Smooth muscle cell (in vitro differentiated cells): ENCODE data around the gene EPO. TPM values are rescaled to one million over a fixed set of nuclear protein-coding genes. Genes with fewer than 3 reads are reported as not detected.

Source experiments
- DNase-seq: peaks from one replicate; lab custom pipeline; 2025; ENCODE audit not compliant: unreplicated experiment; lab: John Stamatoyannopoulos, UW
- H2AFZ ChIP-seq: fragments of 200-600 bp; sonication (generic); 2 replicates; pipeline ENCODE4 v1.6.0; 2016; ENCODE audit warnings: antibody characterized with exemption, low read depth, mild to moderate bottlenecking
- H3F3A ChIP-seq: fragments of 200-600 bp; sonication (generic); 2 replicates; pipeline ENCODE4 v1.6.0; 2017; ENCODE audit warnings: antibody characterized with exemption, low read depth
- H3K27ac ChIP-seq: fragments of 200-600 bp; sonication (generic); 2 replicates; pipeline ENCODE4 v1.5.1; 2016; ENCODE audit warnings: low read depth, mild to moderate bottlenecking
- H3K27me3 ChIP-seq: fragments of 200-600 bp; sonication (generic); 2 replicates; pipeline ENCODE4 v1.6.1; 2016; ENCODE audit warnings: low read depth, mild to moderate bottlenecking
- H3K36me3 ChIP-seq: fragments of 200-600 bp; sonication (generic); 2 replicates; pipeline ENCODE4 v1.5.1; 2016; ENCODE audit warnings: low read depth
- H3K4me1 ChIP-seq: fragments of 200-600 bp; sonication (generic); 2 replicates; pipeline ENCODE4 v1.5.1; 2016; ENCODE audit warnings: low read depth
- H3K4me2 ChIP-seq: fragments of 200-600 bp; sonication (generic); 2 replicates; pipeline ENCODE4 v1.6.0; 2016; ENCODE audit warnings: mild to moderate bottlenecking
- H3K4me3 ChIP-seq: fragments of 200-600 bp; sonication (generic); 2 replicates; pipeline ENCODE4 v1.5.1; 2016; ENCODE audit warnings: mild to moderate bottlenecking
- H3K79me2 ChIP-seq: fragments of 200-600 bp; sonication (generic); 2 replicates; pipeline ENCODE4 v1.6.0; 2016; ENCODE audit warnings: low read depth, mild to moderate bottlenecking
- H3K9ac ChIP-seq: fragments of 200-600 bp; sonication (generic); 2 replicates; pipeline ENCODE4 v1.6.0; 2016; ENCODE audit warnings: low read depth
- H3K9me3 ChIP-seq: fragments of 200-600 bp; sonication (generic); replicated peaks from 2 replicates; pipeline ENCODE4 v1.5.1; 2016; ENCODE audit warnings: low read depth
- H4K20me1 ChIP-seq: fragments of 200-600 bp; sonication (generic); 2 replicates; pipeline ENCODE4 v1.6.0; 2016; ENCODE audit warnings: low read depth
- WGBS: methylation state at CpG from one replicate; pipeline ENCODE4 v1.1.7; 2016; ENCODE audit warnings: low lambda C conversion rate; 5-methylcytosine and 5-hydroxymethylcytosine counted together
- polyA plus RNA-seq: library from polyadenylated mRNA; unstranded; fragments of >200 nt; fragmentation: Nextera tagmentation; extraction: Ambion mirVana; gene quantifications from 2 replicates; pipeline ENCODE4 v1.2.1, GENCODE V29; 2016
- total RNA-seq: library from RNA; depleted of rRNA; stranded (reverse); fragments of >200 nt; gene quantifications from 2 replicates; pipeline ENCODE4 v1.2.3, GENCODE V29; 2014
- TF ChIP-seq, protein P1 (sequence below): fragments of 200-600 bp; sonication (generic); IDR thresholded peaks from 2 replicates; pipeline ENCODE4 v1.5.1; 2017; ENCODE audit warnings: borderline replicate concordance, mild to moderate bottlenecking, antibody characterized with exemption; ENCODE audit not compliant: insufficient read depth, poor library complexity, severe bottlenecking

The EPO gene
- total and polyA plus RNA-seq, 2 experiments from 2014 or later = not detected

DNA sequence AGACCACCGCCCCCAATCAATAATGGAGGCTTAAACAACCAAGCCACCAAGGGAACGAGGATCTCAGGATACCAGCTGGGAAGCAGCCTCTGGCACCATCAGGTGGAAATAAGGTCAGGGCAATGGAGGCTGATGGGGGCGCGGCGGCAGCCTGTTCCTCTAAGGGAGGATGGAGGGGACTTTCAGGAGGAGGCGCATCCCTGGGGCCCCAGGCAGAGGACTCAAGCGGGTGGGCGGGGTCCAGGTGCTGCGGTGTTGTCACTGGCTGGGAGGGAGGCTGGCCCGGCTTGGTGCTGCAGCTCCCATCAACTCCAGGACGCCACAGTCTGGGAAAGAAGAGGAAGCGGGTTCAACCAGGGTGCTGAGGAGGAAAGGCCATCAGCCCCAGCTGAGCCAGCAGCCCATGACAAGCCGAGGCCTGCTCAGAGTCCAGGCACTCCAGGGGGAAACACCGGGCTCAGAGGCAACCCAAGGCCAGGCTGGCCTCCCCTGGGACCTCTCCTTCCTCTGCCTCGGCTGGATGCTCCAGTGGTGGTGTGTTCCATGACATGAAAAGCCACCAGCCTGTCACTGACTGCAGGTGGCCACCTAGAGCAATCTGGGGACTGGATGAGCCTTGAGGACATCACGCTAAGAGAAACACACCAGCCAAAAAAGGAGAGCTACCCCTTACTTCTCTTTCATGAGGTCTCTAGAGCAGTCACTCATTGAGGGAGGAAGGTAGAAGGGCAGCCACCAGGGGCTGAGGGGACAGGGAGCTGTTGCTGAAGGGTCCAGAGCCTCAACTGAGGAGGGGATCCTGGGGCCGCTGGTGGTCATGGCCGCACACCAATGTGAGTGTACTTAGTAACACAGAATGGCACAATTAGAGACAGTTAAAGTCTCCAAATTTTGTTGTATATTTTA is 30.8 kb upstream of the EPO start:
- Histone ChIP-seq H3F3A (no peaks in the 10 kb centered on the region), H3K79me2 (peaks cover 57% of the 10 kb centered on the region), H3K4me1 (peaks cover 22% of the 10 kb centered on the region), H3K4me3 (no peak overlapping the region), H3K9me3 (no peaks in the 10 kb centered on the region), H3K4me2 (no peak overlapping the region), H3K27me3 (no peaks in the 10 kb centered on the region), H3K9ac (no peak overlapping the region), H4K20me1 (peaks cover 67% of the 10 kb centered on the region), H3K36me3 (no peaks in the 10 kb centered on the region), H2AFZ (no peak overlapping the region), H3K27ac (no peak overlapping the region)
- TF ChIP-seq, protein P1, sequence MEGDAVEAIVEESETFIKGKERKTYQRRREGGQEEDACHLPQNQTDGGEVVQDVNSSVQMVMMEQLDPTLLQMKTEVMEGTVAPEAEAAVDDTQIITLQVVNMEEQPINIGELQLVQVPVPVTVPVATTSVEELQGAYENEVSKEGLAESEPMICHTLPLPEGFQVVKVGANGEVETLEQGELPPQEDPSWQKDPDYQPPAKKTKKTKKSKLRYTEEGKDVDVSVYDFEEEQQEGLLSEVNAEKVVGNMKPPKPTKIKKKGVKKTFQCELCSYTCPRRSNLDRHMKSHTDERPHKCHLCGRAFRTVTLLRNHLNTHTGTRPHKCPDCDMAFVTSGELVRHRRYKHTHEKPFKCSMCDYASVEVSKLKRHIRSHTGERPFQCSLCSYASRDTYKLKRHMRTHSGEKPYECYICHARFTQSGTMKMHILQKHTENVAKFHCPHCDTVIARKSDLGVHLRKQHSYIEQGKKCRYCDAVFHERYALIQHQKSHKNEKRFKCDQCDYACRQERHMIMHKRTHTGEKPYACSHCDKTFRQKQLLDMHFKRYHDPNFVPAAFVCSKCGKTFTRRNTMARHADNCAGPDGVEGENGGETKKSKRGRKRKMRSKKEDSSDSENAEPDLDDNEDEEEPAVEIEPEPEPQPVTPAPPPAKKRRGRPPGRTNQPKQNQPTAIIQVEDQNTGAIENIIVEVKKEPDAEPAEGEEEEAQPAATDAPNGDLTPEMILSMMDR = no peak
- DNase-seq = no peak
- 96% methylated on average over 16 of the region's 18 CpGs for WGBS

DNA sequence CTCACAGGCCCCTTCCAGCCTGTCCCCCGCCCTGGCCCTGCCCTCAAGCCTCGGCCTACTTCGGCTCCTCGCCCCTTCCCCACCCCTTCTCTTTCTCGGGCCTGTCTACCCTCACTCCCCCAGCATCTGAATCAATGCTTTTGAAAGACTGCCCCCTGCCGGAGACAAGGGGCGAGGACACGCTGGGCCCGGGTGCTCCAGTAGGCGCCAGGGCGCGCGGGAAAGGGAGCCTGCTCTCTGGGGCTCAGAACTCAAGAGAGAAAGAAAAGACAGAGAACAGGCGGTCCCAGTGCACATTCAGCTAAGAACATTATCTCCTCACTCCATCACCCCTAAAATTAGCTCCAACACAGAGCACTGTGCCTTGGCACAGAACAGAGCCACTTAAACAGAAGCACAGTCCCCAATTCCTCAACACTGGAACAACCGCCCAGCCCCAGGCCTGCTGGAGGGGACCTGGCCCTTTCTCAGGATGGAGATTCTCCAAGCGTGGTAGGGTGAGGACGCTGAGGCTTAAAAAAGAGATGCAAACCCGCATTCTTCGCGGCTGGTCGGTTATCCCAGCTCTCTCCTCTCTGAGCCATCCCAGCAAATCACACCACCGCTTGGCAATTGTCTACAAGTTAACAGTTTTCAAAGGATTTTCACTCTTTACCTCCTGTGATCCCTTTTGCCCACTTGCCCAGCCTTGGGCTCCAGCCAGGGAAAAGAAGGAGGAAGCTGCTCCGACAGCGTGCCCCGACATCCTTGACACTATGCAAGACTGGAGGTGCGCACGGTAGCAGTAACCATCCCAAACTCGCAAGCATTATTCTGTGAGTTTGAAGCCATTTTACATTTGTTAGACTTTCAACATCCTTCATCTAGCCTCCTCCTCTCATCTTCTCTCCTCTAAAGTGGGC is 28.3 kb upstream of the EPO start:
- 33% methylated on average over 24 of the region's 28 CpGs for WGBS
- Histone ChIP-seq H3K36me3 (no peaks in the 10 kb centered on the region), H3F3A (peaks cover 6% of the 10 kb centered on the region), H3K4me2 (peak overlapping the region; percentile 100), H3K4me3 (peak overlapping the region; percentile 97), H3K27me3 (no peaks in the 10 kb centered on the region), H3K9me3 (no peaks in the 10 kb centered on the region), H3K4me1 (peaks cover 22% of the 10 kb centered on the region), H3K27ac (no peak overlapping the region), H4K20me1 (peaks cover 67% of the 10 kb centered on the region), H3K79me2 (peaks cover 57% of the 10 kb centered on the region), H3K9ac (no peak overlapping the region), H2AFZ (no peak overlapping the region)
- DNase-seq = peak; percentile 41
- TF ChIP-seq, protein P1 = peak; percentile 91

GRCh38 chr7:100692578-100692961 is 27.7 kb upstream of the EPO start:
- Histone ChIP-seq H3K36me3 (no peaks in the 10 kb centered on the region), H3K9me3 (no peaks in the 10 kb centered on the region), H3K27me3 (no peaks in the 10 kb centered on the region), H3K4me1 (peaks cover 22% of the 10 kb centered on the region), H3F3A (peaks cover 6% of the 10 kb centered on the region), H3K79me2 (peaks cover 57% of the 10 kb centered on the region), H2AFZ (no peak overlapping the region), H4K20me1 (peaks cover 61% of the 10 kb centered on the region), H3K9ac (peak overlapping the region; percentile 84), H3K27ac (peak overlapping the region; percentile 28), H3K4me3 (peak overlapping the region; percentile 97), H3K4me2 (peak overlapping the region; percentile 100)
- WGBS = 61% methylated on average over 6 of the region's 6 CpGs
- DNase-seq = no peak
- TF ChIP-seq, protein P1 = no peak
